ENCODE results near the gene ARMC3.

GRCh38 chr10:23051278-23051677, 123.4 kb downstream of the ARMC3 start:
- TF ChIP-seq POLR2A (IDR thresholded peaks at IDR 0.05; ENCODE audit: low read depth, low read length) (no peak), POLR2AphosphoS5 (IDR thresholded peaks at IDR 0.05; ENCODE audit: low read depth, low read length) (no peak), TAF1 (IDR thresholded peaks at IDR 0.05; ENCODE audit: low read depth, low read length) (no peak)
